ENCODE results near the gene ATF7IP. TPM values are rescaled to one million over a fixed set of nuclear protein-coding genes. Genes with fewer than 3 reads are reported as not detected.

Gene ATF7IP
- polyA plus RNA-seq, 1 of the 3 experiments (the other 2 are of a cell fraction), result 2.8 TPM

DNA sequence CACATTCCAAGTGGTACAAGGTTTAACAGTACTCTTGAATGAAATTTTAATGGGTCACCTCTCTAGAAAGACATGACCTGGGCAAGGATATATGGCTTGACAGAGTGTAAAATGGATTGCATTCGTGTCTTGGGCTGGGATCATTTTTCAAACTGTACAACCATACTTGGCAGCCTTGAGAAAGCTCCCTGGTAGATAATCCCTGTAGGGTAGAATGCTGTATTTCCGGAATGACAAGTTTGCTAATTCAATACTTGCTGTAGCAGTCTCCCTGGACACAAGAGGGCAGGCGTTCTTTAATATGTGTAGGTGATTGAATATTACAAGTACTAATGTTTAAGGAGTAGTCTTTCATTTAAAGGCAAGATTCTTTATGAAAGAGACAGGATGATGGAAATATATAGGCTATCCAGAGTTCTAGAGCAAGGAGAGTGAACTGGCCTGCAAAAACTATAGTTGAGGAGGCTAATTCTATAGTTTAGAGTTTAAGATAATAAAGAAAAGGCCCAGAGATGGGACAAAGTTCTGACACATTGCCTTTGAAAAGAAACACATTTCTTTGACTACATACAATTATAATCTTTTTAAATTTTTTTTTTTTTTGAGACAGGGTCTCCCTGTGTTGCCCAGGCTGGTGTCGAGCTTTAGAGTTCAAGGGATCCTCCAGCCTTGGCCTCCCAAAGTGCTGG lies 148.8 kb downstream of the ATF7IP start:
- Histone ChIP-seq H3K4me2 (no peak overlapping the region), H3K27me3 (ENCODE audit: insufficient read depth) (no peaks in the 10 kb centered on the region), H2AFZ (ENCODE audit: low read depth) (no peak overlapping the region), H3K9me2 (no peaks in the 10 kb centered on the region), H3K4me1 (ENCODE audit: control insufficient read depth in 1 of 2, insufficient read depth in 2 of 2, low read depth in 1 of 2, low read length in 1 of 2) (no peaks in the 10 kb centered on the region), H3K79me2 (ENCODE audit: insufficient read depth) (no peaks in the 10 kb centered on the region), H3K36me3 (replicated peaks in 1 of 2; ENCODE audit: control insufficient read depth in 1 of 2, insufficient read depth in 2 of 2, low read length in 1 of 2) (no peaks in the 10 kb centered on the region), H3F3A (replicated peaks; ENCODE audit: insufficient read depth) (no peaks in the 10 kb centered on the region), H3K27ac (ENCODE audit: low read depth in 2 of 2, low read length in 1 of 2) (no peak overlapping the region), H3K4me3 (ENCODE audit: low read depth in 2 of 2, low read length in 1 of 2) (no peak overlapping the region), H3K9me3 (no peaks in the 10 kb centered on the region), H3K9ac (no peak overlapping the region), H4K20me1 (ENCODE audit: insufficient read depth) (no peaks in the 10 kb centered on the region)
- ChIA-PET POLR2A (no interaction called here), CTCF (interaction anchor here (1.2 kb wide), 1 partner anchor 347 kb away, joined by 3 read pairs; no protein-coding TSS in a partner anchor)
- WGBS (ENCODE audit: low lambda C conversion rate), result 36% methylated on average over 4 of the region's 4 CpGs
- peak; percentile 10; the same call in 1 of the 2 replicates for TF ChIP-seq RAD21 (IDR thresholded peaks at IDR 0.05; ENCODE audit: low read length)
- TF ChIP-seq, protein P1, sequence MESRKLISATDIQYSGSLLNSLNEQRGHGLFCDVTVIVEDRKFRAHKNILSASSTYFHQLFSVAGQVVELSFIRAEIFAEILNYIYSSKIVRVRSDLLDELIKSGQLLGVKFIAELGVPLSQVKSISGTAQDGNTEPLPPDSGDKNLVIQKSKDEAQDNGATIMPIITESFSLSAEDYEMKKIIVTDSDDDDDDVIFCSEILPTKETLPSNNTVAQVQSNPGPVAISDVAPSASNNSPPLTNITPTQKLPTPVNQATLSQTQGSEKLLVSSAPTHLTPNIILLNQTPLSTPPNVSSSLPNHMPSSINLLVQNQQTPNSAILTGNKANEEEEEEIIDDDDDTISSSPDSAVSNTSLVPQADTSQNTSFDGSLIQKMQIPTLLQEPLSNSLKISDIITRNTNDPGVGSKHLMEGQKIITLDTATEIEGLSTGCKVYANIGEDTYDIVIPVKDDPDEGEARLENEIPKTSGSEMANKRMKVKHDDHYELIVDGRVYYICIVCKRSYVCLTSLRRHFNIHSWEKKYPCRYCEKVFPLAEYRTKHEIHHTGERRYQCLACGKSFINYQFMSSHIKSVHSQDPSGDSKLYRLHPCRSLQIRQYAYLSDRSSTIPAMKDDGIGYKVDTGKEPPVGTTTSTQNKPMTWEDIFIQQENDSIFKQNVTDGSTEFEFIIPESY (IDR thresholded peaks at IDR 0.05; ENCODE audit: borderline replicate concordance, low read depth), result no peak
- TF ChIP-seq FOSL2 (IDR thresholded peaks at IDR 0.05; ENCODE audit: borderline replicate concordance, low read depth), result no peak
- no peak for TF ChIP-seq TCF12 (IDR thresholded peaks at IDR 0.05)
- TF ChIP-seq FOXJ3 (CRISPR knock-in tag; IDR thresholded peaks at IDR 0.05), result no peak
- TF ChIP-seq, protein P2, sequence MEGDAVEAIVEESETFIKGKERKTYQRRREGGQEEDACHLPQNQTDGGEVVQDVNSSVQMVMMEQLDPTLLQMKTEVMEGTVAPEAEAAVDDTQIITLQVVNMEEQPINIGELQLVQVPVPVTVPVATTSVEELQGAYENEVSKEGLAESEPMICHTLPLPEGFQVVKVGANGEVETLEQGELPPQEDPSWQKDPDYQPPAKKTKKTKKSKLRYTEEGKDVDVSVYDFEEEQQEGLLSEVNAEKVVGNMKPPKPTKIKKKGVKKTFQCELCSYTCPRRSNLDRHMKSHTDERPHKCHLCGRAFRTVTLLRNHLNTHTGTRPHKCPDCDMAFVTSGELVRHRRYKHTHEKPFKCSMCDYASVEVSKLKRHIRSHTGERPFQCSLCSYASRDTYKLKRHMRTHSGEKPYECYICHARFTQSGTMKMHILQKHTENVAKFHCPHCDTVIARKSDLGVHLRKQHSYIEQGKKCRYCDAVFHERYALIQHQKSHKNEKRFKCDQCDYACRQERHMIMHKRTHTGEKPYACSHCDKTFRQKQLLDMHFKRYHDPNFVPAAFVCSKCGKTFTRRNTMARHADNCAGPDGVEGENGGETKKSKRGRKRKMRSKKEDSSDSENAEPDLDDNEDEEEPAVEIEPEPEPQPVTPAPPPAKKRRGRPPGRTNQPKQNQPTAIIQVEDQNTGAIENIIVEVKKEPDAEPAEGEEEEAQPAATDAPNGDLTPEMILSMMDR (IDR thresholded peaks at IDR 0.05), result peak; percentile 32
- TF ChIP-seq, protein P3, sequence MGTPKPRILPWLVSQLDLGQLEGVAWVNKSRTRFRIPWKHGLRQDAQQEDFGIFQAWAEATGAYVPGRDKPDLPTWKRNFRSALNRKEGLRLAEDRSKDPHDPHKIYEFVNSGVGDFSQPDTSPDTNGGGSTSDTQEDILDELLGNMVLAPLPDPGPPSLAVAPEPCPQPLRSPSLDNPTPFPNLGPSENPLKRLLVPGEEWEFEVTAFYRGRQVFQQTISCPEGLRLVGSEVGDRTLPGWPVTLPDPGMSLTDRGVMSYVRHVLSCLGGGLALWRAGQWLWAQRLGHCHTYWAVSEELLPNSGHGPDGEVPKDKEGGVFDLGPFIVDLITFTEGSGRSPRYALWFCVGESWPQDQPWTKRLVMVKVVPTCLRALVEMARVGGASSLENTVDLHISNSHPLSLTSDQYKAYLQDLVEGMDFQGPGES (IDR thresholded peaks at IDR 0.05; ENCODE audit: low read depth, low read length), result no peak
- no peak for TF ChIP-seq SIN3A (IDR thresholded peaks at IDR 0.05; ENCODE audit: borderline replicate concordance, low read depth, low read length)
- TF ChIP-seq NRF1 (IDR thresholded peaks at IDR 0.05; ENCODE audit: low read depth, low read length), result no peak
- TF ChIP-seq, protein P4, sequence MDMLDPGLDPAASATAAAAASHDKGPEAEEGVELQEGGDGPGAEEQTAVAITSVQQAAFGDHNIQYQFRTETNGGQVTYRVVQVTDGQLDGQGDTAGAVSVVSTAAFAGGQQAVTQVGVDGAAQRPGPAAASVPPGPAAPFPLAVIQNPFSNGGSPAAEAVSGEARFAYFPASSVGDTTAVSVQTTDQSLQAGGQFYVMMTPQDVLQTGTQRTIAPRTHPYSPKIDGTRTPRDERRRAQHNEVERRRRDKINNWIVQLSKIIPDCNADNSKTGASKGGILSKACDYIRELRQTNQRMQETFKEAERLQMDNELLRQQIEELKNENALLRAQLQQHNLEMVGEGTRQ (IDR thresholded peaks at IDR 0.05; ENCODE audit: borderline replicate concordance, low read depth, low read length), result no peak
- TF ChIP-seq NFIC (IDR thresholded peaks at IDR 0.05; ENCODE audit: borderline replicate concordance), result no peak
- TF ChIP-seq CHD2 (IDR thresholded peaks at IDR 0.05; ENCODE audit: low read length, partially characterized antibody), result no peak
- TF ChIP-seq TAF1 (IDR thresholded peaks at IDR 0.05; ENCODE audit: borderline replicate concordance, low read depth, low read length), result no peak
- peak; percentile 8 for DNase-seq
